HepG2 (cell line): Measurements from ENCODE around the gene JPH4. TPM values are rescaled to one million over a fixed set of nuclear protein-coding genes. Genes with fewer than 3 reads are reported as not detected.

Source experiments
- ARHGAP35 ChIP-seq: sonication (generic); formaldehyde crosslinking; IDR thresholded peaks from 2 replicates; pipeline ENCODE4 v1.9.0; 2022; ENCODE audit warnings: mild to moderate bottlenecking, inconsistent platforms, moderate library complexity, missing genetic modification reagents, borderline replicate concordance
- DNMT1 ChIP-seq: sonication (generic); formaldehyde crosslinking; IDR thresholded peaks from 2 replicates; pipeline ENCODE4 v1.5.1; 2020; ENCODE audit warnings: mild to moderate bottlenecking, missing genetic modification reagents
- HDAC6 ChIP-seq: fragments of 200-600 bp; sonication (generic); IDR thresholded peaks from 2 replicates; pipeline ENCODE4 v1.7.0; 2017; ENCODE audit warnings: mild to moderate bottlenecking, antibody characterized with exemption, low read length, low read depth
- IKZF1 ChIP-seq: fragments of 450-650 bp; IDR thresholded peaks from 2 replicates; pipeline ENCODE4 v1.7.1; 2016
- KDM3A ChIP-seq: IDR thresholded peaks from 2 replicates; pipeline ENCODE4 v1.6.1; 2018; ENCODE audit warnings: low read depth, missing compliant biosample characterization
- KLF16 ChIP-seq, 2 experiments: sonication (generic) in 1 of 2; formaldehyde crosslinking in 1 of 2; IDR thresholded peaks; 2 replicates each; pipeline versions ENCODE4 v1.6.1 to v1.8.0; 2016 to 2023; ENCODE audit warnings: missing genetic modification reagents in 2 of 2, missing compliant biosample characterization in 1 of 2
- NFE2 ChIP-seq: sonication (generic); formaldehyde crosslinking; IDR thresholded peaks from 2 replicates; pipeline ENCODE4 v1.4.0; 2020; ENCODE audit warnings: missing genetic modification reagents
- PAXIP1 ChIP-seq: sonication (generic); formaldehyde crosslinking; conservative IDR thresholded peaks from 2 replicates; pipeline ENCODE4 v1.4.0; 2020; ENCODE audit warnings: mild to moderate bottlenecking, missing genetic modification reagents, moderate library complexity
- RORA ChIP-seq: sonication (generic); formaldehyde crosslinking; IDR thresholded peaks from 2 replicates; pipeline ENCODE4 v1.5.0; 2020; ENCODE audit warnings: mild to moderate bottlenecking, missing genetic modification reagents, moderate library complexity
- SP4 ChIP-seq: sonication (generic); formaldehyde crosslinking; IDR thresholded peaks from 2 replicates; pipeline ENCODE4 v1.8.1; 2023; ENCODE audit warnings: mild to moderate bottlenecking, missing genetic modification reagents
- TEAD3 ChIP-seq: optimal IDR thresholded peaks from 2 replicates; pipeline ENCODE3; 2016; ENCODE audit warnings: borderline replicate concordance
- THAP7 ChIP-seq: sonication (generic); formaldehyde crosslinking; IDR thresholded peaks from 2 replicates; pipeline ENCODE4 v1.8.1; 2023; ENCODE audit warnings: mild to moderate bottlenecking, missing genetic modification reagents
- ZFX ChIP-seq: sonication (generic); formaldehyde crosslinking; IDR thresholded peaks from 2 replicates; pipeline ENCODE4 v1.4.0; 2020; ENCODE audit warnings: mild to moderate bottlenecking, low read depth, missing genetic modification reagents, moderate library complexity
- ZHX2 ChIP-seq, 2 experiments: sonication (generic) in 1 of 2; formaldehyde crosslinking in 1 of 2; IDR thresholded peaks; 2 replicates each; pipeline versions ENCODE4 v1.6.1 to v1.9.0; 2014 to 2022; ENCODE audit warnings: antibody characterized with exemption in 1 of 2, borderline replicate concordance in 1 of 2, inconsistent platforms in 1 of 2, low read depth in 1 of 2, missing genetic modification reagents in 1 of 2
- ZNF546 ChIP-seq: sonication (generic); formaldehyde crosslinking; conservative IDR thresholded peaks from 2 replicates; pipeline ENCODE4 v1.8.1; 2023; ENCODE audit warnings: mild to moderate bottlenecking, missing genetic modification reagents
- ZNF597 ChIP-seq: sonication (generic); formaldehyde crosslinking; IDR thresholded peaks from 2 replicates; pipeline ENCODE4 v1.5.0; 2020; ENCODE audit warnings: missing genetic modification reagents
- ZNF781 ChIP-seq: sonication (generic); formaldehyde crosslinking; IDR thresholded peaks from 2 replicates; pipeline ENCODE4 v1.5.1; 2020; ENCODE audit warnings: borderline replicate concordance, mild to moderate bottlenecking, missing genetic modification reagents; ENCODE audit errors: not compliant biosample characterization
- polyA plus RNA-seq, 8 experiments: library from polyadenylated mRNA; depleted of rRNA in 3 of 8; stranded (reverse) in 7 of 8; unstranded in 1 of 8; fragments of >200 nt; fragmentation: Illumina TruSeq in 4 of 8; extraction: Trizol in 4 of 8; gene quantifications; 2 replicates each; pipeline versions ENCODE4 v1.2.1 to v1.2.3, GENCODE V29; 2011 to 2016; ENCODE audit warnings: low read depth in 4 of 8, missing spikeins in 1 of 8, mixed read lengths in 1 of 8; ENCODE audit not compliant: insufficient read depth in 1 of 8
- total RNA-seq, 5 experiments: library from RNA; depleted of rRNA; stranded (reverse); fragments of >200 nt; fragmentation: Illumina TruSeq; extraction: Trizol; gene quantifications; 2 replicates each; pipeline ENCODE4 v1.2.3, GENCODE V29; 2016; ENCODE audit warnings: low read depth in 1 of 5

JPH4 gene
- total and polyA plus RNA-seq, 2 of the 13 experiments (the other 11 are each of a cell fraction or from before 2014, with no cell fraction given), result 0.08 to 0.22 TPM

- TF ChIP-seq KLF16 (CRISPR knock-in tag; IDR thresholded peaks at IDR 0.05), result 0 out of 4 replicates have a peak, but pooled peaks of 1 of the 2 experiments have one; percentile 33
- no peak for TF ChIP-seq ZHX2 (IDR thresholded peaks at IDR 0.05; ENCODE audit: low read depth)
- no peak for TF ChIP-seq ZHX2 (CRISPR knock-in tag; IDR thresholded peaks at IDR 0.05; ENCODE audit: borderline replicate concordance)
- TF ChIP-seq IKZF1, result 0 out of 2 replicates have a peak, but pooled peaks have one; percentile 3
- TF ChIP-seq THAP7 (CRISPR knock-in tag), result peak; percentile 63; the same call in 1 of the 2 replicates
- TF ChIP-seq SP4 (CRISPR knock-in tag), result peak; percentile 53; the same call in 1 of the 2 replicates
- TF ChIP-seq RORA (CRISPR knock-in tag), result no peak
- peak; percentile 83 for TF ChIP-seq TEAD3
- 0 out of 2 replicates have a peak, but pooled peaks have one; percentile 16 for TF ChIP-seq PAXIP1 (CRISPR knock-in tag)
- TF ChIP-seq ZNF781, result peak; percentile 44
- no peak for TF ChIP-seq ZNF597 (CRISPR knock-in tag)
- TF ChIP-seq ZNF546, result peak; percentile 26; the same call in 1 of the 2 replicates
- no peak for TF ChIP-seq HDAC6
- peak; percentile 66; the same call in 1 of the 2 replicates for TF ChIP-seq DNMT1 (CRISPR knock-in tag)
- TF ChIP-seq ARHGAP35, result no peak
- TF ChIP-seq ZFX, result peak; percentile 36; the same call in 1 of the 2 replicates
- TF ChIP-seq NFE2 (CRISPR knock-in tag), result no peak
- TF ChIP-seq KDM3A (CRISPR knock-in tag), result 0 out of 2 replicates have a peak, but pooled peaks have one; percentile 36
These were observed 32.7 kb downstream of the JPH4 start (continued) for GRCh38 chr14:23545740-23546365.
